ENCODE data around the gene GIMAP5. TPM values are rescaled to one million over a fixed set of nuclear protein-coding genes. Genes with fewer than 3 reads are reported as not detected.

GIMAP5 gene
- polyA plus RNA-seq, 1 donor from 2014 or later, result not detected

DNA sequence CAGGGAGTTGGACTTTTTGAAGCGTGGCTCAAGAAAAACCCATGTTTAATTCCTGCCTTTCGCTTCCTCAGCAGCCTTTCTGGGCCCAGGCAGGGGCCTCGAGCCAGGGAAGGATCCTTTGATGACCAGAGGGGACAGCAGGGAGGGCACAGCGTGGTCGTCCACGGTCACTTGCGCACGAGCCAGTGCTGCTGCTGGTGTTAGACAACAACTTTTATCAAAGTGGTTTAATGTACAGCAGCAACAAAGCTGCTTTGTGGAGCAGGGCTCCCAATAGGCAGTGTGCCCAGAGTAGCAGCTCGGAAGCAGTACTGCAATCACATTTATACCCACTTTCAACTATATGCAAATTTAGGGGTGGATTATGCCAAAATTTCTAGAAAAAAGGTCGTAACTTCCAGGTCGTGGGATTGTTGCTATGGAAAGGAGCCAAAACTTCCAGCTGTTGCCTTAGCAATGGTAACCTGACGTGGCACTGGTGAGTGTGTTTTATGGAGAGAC lies 14.7 kb upstream of the GIMAP5 start:
- no peaks in the 10 kb centered on the region for H3K36me3 ChIP-seq (ENCODE audit: insufficient read depth, low read length)
- H3K9me3 ChIP-seq (ENCODE audit: low read length), result no peaks in the 10 kb centered on the region
- no peaks in the 10 kb centered on the region for H3F3A ChIP-seq (ENCODE audit: insufficient read depth, low read length, poor library complexity, severe bottlenecking)
- no peaks in the 10 kb centered on the region for H4K20me1 ChIP-seq (ENCODE audit: insufficient read depth)
- no peak overlapping the region for H3K4me2 ChIP-seq (ENCODE audit: low read length)
- no peaks in the 10 kb centered on the region for H3K79me2 ChIP-seq (replicated peaks; ENCODE audit: insufficient read depth, low read length)
- TF ChIP-seq EZH2 (IDR thresholded peaks at IDR 0.05; ENCODE audit: borderline replicate concordance, insufficient read depth, low read length, poor library complexity, severe bottlenecking) (no peak), RAD21 (conservative IDR thresholded peaks at IDR 0.05) (no peak), TAF1 (IDR thresholded peaks at IDR 0.05; ENCODE audit: low read depth) (no peak), SMC3 (conservative IDR thresholded peaks at IDR 0.05; ENCODE audit: poor library complexity) (no peak), MXI1 (conservative IDR thresholded peaks at IDR 0.05; ENCODE audit: poor library complexity, severe bottlenecking) (no peak), REST (IDR thresholded peaks at IDR 0.05; ENCODE audit: borderline replicate concordance) (no peak), CTCF (IDR thresholded peaks at IDR 0.05; ENCODE audit: poor library complexity, severe bottlenecking) (no peak), EP300 (conservative IDR thresholded peaks at IDR 0.05; ENCODE audit: poor library complexity, severe bottlenecking) (no peak), POLR2AphosphoS5 (IDR thresholded peaks at IDR 0.05) (no peak)
- H3K27me3 ChIP-seq (ENCODE audit: insufficient read depth, low read depth, low read length), result no peaks in the 10 kb centered on the region
- H2AFZ ChIP-seq (ENCODE audit: low read depth, low read length), result no peak overlapping the region
- H3K9me2 ChIP-seq (ENCODE audit: insufficient read depth, low read length), result no peaks in the 10 kb centered on the region
- no peak overlapping the region for H3K4me3 ChIP-seq (ENCODE audit: low read length)
- no peak overlapping the region for H3K9ac ChIP-seq (ENCODE audit: low read length)
- no peak overlapping the region for H3K27ac ChIP-seq (ENCODE audit: low read length)

GRCh38 chr7:150723467-150723866 lies 13.8 kb upstream of the GIMAP5 start:
- no peak overlapping the region for H3K4me2 ChIP-seq (ENCODE audit: low read length)
- H3K9me3 ChIP-seq (ENCODE audit: low read length), result no peaks in the 10 kb centered on the region
- no peak overlapping the region for H3K4me3 ChIP-seq (ENCODE audit: low read length)
- H3K36me3 ChIP-seq (ENCODE audit: insufficient read depth, low read length), result no peaks in the 10 kb centered on the region
- TF ChIP-seq EP300 (conservative IDR thresholded peaks at IDR 0.05; ENCODE audit: poor library complexity, severe bottlenecking), result no peak
- TF ChIP-seq CTCF (IDR thresholded peaks at IDR 0.05; ENCODE audit: poor library complexity, severe bottlenecking), result no peak
- no peak for TF ChIP-seq TAF1 (IDR thresholded peaks at IDR 0.05; ENCODE audit: low read depth)
- no peak for TF ChIP-seq SMC3 (conservative IDR thresholded peaks at IDR 0.05; ENCODE audit: poor library complexity)
- no peak for TF ChIP-seq POLR2AphosphoS5 (IDR thresholded peaks at IDR 0.05)
- no peak for TF ChIP-seq RAD21 (conservative IDR thresholded peaks at IDR 0.05)
- no peak for TF ChIP-seq EZH2 (IDR thresholded peaks at IDR 0.05; ENCODE audit: borderline replicate concordance, insufficient read depth, low read length, poor library complexity, severe bottlenecking)
- no peaks in the 10 kb centered on the region for H3F3A ChIP-seq (ENCODE audit: insufficient read depth, low read length, poor library complexity, severe bottlenecking)
- no peaks in the 10 kb centered on the region for H4K20me1 ChIP-seq (ENCODE audit: insufficient read depth)
- H3K27ac ChIP-seq (ENCODE audit: low read length), result no peak overlapping the region
- no peak overlapping the region for H2AFZ ChIP-seq (ENCODE audit: low read depth, low read length)
- no peak overlapping the region for H3K9ac ChIP-seq (ENCODE audit: low read length)
- no peaks in the 10 kb centered on the region for H3K27me3 ChIP-seq (ENCODE audit: insufficient read depth, low read depth, low read length)
- no peaks in the 10 kb centered on the region for H3K9me2 ChIP-seq (ENCODE audit: insufficient read depth, low read length)
- no peaks in the 10 kb centered on the region for H3K79me2 ChIP-seq (replicated peaks; ENCODE audit: insufficient read depth, low read length)
